Neuronal stem cell (in vitro differentiated cells): ENCODE measurements around the gene COPS7A.

Experiments used
- DNase-seq: peaks from one replicate; pipeline ENCODE4 v3.0.0-alpha.2; 2013; ENCODE audit warnings: low spot score
- H2AFZ ChIP-seq: one replicate; pipeline ENCODE4 v1.6.1; 2013; ENCODE audit warnings: mild to moderate bottlenecking, low read length, inconsistent platforms
- H2AK5ac ChIP-seq: 2 replicates; pipeline ENCODE4 v1.6.1; 2013; ENCODE audit warnings: low read depth, mild to moderate bottlenecking, inconsistent platforms, low read length, moderate library complexity, mixed read lengths
- H2BK120ac ChIP-seq: 2 replicates; pipeline ENCODE4 v1.6.1; 2013; ENCODE audit warnings: low read depth, mild to moderate bottlenecking, inconsistent platforms, low read length, moderate library complexity, mixed read lengths
- H2BK12ac ChIP-seq: one replicate; pipeline ENCODE4 v1.6.1; 2013; ENCODE audit warnings: low read length, inconsistent platforms
- H2BK15ac ChIP-seq: 2 replicates; pipeline ENCODE4 v1.6.1; 2013; ENCODE audit warnings: mild to moderate bottlenecking, low read length, inconsistent platforms, mixed read lengths
- H2BK5ac ChIP-seq: one replicate; pipeline ENCODE4 v1.6.1; 2013; ENCODE audit warnings: inconsistent platforms, mild to moderate bottlenecking, low read length, moderate library complexity
- H3K14ac ChIP-seq: one replicate; pipeline ENCODE4 v1.6.1; 2013; ENCODE audit warnings: low read length, inconsistent platforms
- H3K18ac ChIP-seq: 2 replicates; pipeline ENCODE4 v1.6.1; 2013; ENCODE audit warnings: low read length, inconsistent platforms
- H3K23ac ChIP-seq: 2 replicates; pipeline ENCODE4 v1.6.1; 2013; ENCODE audit warnings: low read depth, mild to moderate bottlenecking, mixed read lengths, low read length, inconsistent platforms; ENCODE audit not compliant: poor library complexity
- H3K27ac ChIP-seq: replicated peaks from 3 replicates; pipeline ENCODE4 v1.5.1; 2013; ENCODE audit warnings: low read length, inconsistent platforms
- H3K27me3 ChIP-seq, 3 experiments: 2 replicates each; pipeline ENCODE4 v1.6.1; 2013; ENCODE audit warnings: low read length in 3 of 3, mild to moderate bottlenecking in 2 of 3, inconsistent platforms in 1 of 3, low read depth in 1 of 3, mixed read lengths in 1 of 3, moderate library complexity in 1 of 3; ENCODE audit not compliant: control insufficient read depth in 3 of 3, insufficient read depth in 3 of 3
- H3K36me3 ChIP-seq, 2 donors: replicated peaks in 1 of 2; 2 replicates each; pipeline ENCODE4 v1.6.1; 2013; ENCODE audit warnings: low read length in 2 of 2; ENCODE audit not compliant: control insufficient read depth in 2 of 2, insufficient read depth in 2 of 2
- H3K4ac ChIP-seq: 2 replicates; pipeline ENCODE4 v1.6.1; 2013; ENCODE audit warnings: inconsistent platforms, mild to moderate bottlenecking, low read length, moderate library complexity
- H3K4me1 ChIP-seq, 2 donors: 1 replicate in 1 of 2; 2 replicates in 1 of 2; pipeline ENCODE4 v1.6.1; 2013; ENCODE audit warnings: low read length in 2 of 2, low read depth in 1 of 2; ENCODE audit not compliant: control insufficient read depth in 2 of 2, insufficient read depth in 1 of 2
- H3K4me2 ChIP-seq: one replicate; pipeline ENCODE4 v1.6.1; 2013; ENCODE audit warnings: mild to moderate bottlenecking, low read length, inconsistent platforms; ENCODE audit not compliant: insufficient read depth, poor library complexity, severe bottlenecking
- H3K4me3 ChIP-seq, 2 donors: 2 replicates each; pipeline ENCODE4 v1.5.1; 2013; ENCODE audit warnings: low read length in 2 of 2, mild to moderate bottlenecking in 2 of 2, inconsistent platforms in 1 of 2, moderate library complexity in 1 of 2
- H3K79me1 ChIP-seq: one replicate; pipeline ENCODE4 v1.6.1; 2013; ENCODE audit warnings: low read depth, mild to moderate bottlenecking, inconsistent platforms, low read length, moderate library complexity
- H3K9ac ChIP-seq: one replicate; pipeline ENCODE4 v1.6.1; 2013; ENCODE audit warnings: mild to moderate bottlenecking, low read depth, low read length, inconsistent platforms; ENCODE audit not compliant: poor library complexity
- H3K9me3 ChIP-seq, 2 donors: replicated peaks in 1 of 2; 2 replicates each; pipeline versions ENCODE3 to v1.6.1; 2013; ENCODE audit warnings: low read length in 2 of 2, mild to moderate bottlenecking in 2 of 2, inconsistent platforms in 1 of 2, low read depth in 1 of 2, mixed read lengths in 1 of 2, moderate library complexity in 1 of 2; ENCODE audit not compliant: control insufficient read depth in 2 of 2, insufficient read depth in 1 of 2
- H4K8ac ChIP-seq: one replicate; pipeline ENCODE4 v1.6.1; 2013; ENCODE audit warnings: low read depth, mild to moderate bottlenecking, inconsistent platforms, low read length, moderate library complexity
- H4K91ac ChIP-seq: one replicate; pipeline ENCODE4 v1.6.1; 2013; ENCODE audit warnings: low read length, low read depth, mild to moderate bottlenecking, inconsistent platforms; ENCODE audit not compliant: poor library complexity
- WGBS, 2 donors: extraction: QIAGEN DNeasy Blood & Tissue Kit; methylation state at CpG; one replicate each; pipeline ENCODE4 v1.1.7; 2013; ENCODE audit warnings: missing lambda C conversion rate in 2 of 2, mixed read lengths in 1 of 2; ENCODE audit not compliant: insufficient read length in 2 of 2, insufficient replicate concordance in 1 of 2; ENCODE audit errors: extremely low coverage in 2 of 2; 5-methylcytosine and 5-hydroxymethylcytosine counted together

Gene COPS7A

DNA sequence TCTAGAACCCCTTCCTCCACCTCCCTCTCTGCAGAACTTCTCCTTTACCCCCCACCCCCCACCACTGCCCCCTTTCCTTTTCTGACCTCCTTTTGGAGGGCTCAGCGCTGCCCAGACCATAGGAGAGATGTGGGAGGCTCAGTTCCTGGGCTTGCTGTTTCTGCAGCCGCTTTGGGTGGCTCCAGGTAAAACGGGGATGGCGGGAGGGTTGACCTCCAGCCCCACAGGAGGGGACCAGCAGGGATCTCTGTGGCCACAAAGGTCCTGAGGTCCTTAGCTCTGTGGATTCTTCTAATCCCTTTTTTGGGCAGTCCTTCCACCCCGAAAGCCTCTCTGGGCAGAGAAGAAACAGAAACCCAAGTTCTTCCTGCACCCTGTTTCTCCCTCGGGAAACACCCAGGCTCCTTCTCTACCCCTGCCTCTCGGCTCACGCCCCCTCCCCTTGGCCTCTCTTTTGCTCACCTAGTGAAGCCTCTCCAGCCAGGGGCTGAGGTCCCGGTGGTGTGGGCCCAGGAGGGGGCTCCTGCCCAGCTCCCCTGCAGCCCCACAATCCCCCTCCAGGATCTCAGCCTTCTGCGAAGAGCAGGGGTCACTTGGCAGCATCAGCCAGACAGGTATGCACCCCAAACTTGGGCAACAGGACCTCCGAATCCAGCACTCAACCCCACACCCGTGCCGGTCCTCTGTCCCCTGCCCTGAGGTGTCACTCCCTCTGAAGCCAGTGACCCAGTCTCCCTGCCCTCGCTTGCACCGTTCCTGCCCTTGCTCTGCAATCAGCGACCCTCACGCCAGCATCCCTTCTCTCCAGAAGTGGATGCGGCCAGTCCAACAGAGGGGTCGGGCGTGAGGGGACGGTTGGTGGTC, 49.1 kb downstream of the COPS7A start:
- H3K4ac ChIP-seq, result no peak overlapping the region
- H3K9ac ChIP-seq, result peak overlapping the region; percentile 82
- H4K91ac ChIP-seq, result no peak overlapping the region
- H3K4me2 ChIP-seq, result peak overlapping the region; percentile 35
- H2BK5ac ChIP-seq, result peak overlapping the region; percentile 9
- peaks cover 26 to 39% of the 10 kb centered on the region in 2 donors for H3K4me1 ChIP-seq
- H4K8ac ChIP-seq, result no peak overlapping the region
- H2AK5ac ChIP-seq, result peak overlapping the region; percentile 69
- no peak overlapping the region for H2AFZ ChIP-seq
- peaks cover 0 to 2% of the 10 kb centered on the region in 2 donors for H3K9me3 ChIP-seq
- peaks cover 38 to 81% of the 10 kb centered on the region in 2 donors for H3K36me3 ChIP-seq
- peaks cover 8% of the 10 kb centered on the region for H3K79me1 ChIP-seq
- H2BK15ac ChIP-seq, result no peak overlapping the region
- no peak overlapping the region for H2BK120ac ChIP-seq
- peak overlapping the region; percentile 47 for H2BK12ac ChIP-seq
- H3K27ac ChIP-seq, result no peak overlapping the region
- DNase-seq, result no peak
- peaks cover 0 to 2% (median 0%) of the 10 kb centered on the region in 3 experiments for H3K27me3 ChIP-seq
- no peak overlapping the region for H3K4me3 ChIP-seq
- no peak overlapping the region for H3K14ac ChIP-seq
- H3K23ac ChIP-seq, result peak overlapping the region; percentile 66
- WGBS, 2 donors, result no CpG with 5 or more reads among the region's 21 CpGs
- H3K18ac ChIP-seq, result peak overlapping the region; percentile 82

- no CpG with 5 or more reads among the region's 60 CpGs for WGBS, 2 donors
These were observed 49.9 kb downstream of the COPS7A start for GRCh38 chr12:6773590-6774351.

DNA sequence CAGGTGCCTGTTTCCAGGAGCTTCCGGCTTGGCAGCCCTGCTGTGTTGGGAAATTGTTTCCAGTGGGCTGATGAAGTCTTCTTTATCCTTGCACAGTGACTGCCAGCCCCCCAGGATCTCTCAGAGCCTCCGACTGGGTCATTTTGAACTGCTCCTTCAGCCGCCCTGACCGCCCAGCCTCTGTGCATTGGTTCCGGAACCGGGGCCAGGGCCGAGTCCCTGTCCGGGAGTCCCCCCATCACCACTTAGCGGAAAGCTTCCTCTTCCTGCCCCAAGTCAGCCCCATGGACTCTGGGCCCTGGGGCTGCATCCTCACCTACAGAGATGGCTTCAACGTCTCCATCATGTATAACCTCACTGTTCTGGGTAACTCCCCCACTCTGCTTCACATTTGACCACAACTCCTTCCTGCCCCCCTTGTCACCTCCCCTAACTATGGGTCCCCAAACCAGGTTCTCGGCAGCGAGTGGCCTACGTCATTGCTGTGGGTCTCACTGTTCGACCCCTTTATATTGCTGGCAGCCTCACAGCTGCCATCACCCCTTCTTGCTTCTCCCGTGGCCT, 50.7 kb downstream of the COPS7A start:
- Histone ChIP-seq H3K4ac (no peak overlapping the region), H2BK15ac (peak overlapping the region; percentile 70), H3K4me3 (no peak overlapping the region), H2BK120ac (no peak overlapping the region), H2BK12ac (no peak overlapping the region), H3K79me1 (peaks cover 5% of the 10 kb centered on the region), H3K14ac (no peak overlapping the region), H3K4me1 (peaks cover 25 to 47% of the 10 kb centered on the region in 2 donors), H3K18ac (no peak overlapping the region), H3K4me2 (no peak overlapping the region), H4K91ac (no peak overlapping the region), H3K27me3 (peaks cover 0 to 2% (median 0%) of the 10 kb centered on the region in 3 experiments), H4K8ac (no peak overlapping the region), H3K36me3 (peaks cover 34 to 68% of the 10 kb centered on the region in 2 donors), H3K9ac (no peak overlapping the region), H2AK5ac (no peak overlapping the region), H3K9me3 (peaks cover 0 to 2% of the 10 kb centered on the region in 2 donors), H2AFZ (no peak overlapping the region), H3K23ac (no peak overlapping the region), H2BK5ac (peak overlapping the region; percentile 2), H3K27ac (no peak overlapping the region)
- no peak for DNase-seq
- no CpG with 5 or more reads among the region's 15 CpGs for WGBS, 2 donors

More at GRCh38 chr12:6773590-6774351, 49.9 kb downstream of the COPS7A start:
- Histone ChIP-seq H3K27me3 (peaks cover 0 to 2% (median 0%) of the 10 kb centered on the region in 3 experiments), H3K27ac (no peak overlapping the region), H3K9me3 (peaks cover 0 to 2% of the 10 kb centered on the region in 2 donors), H2BK12ac (peak overlapping the region; percentile 47), H3K9ac (peak overlapping the region; percentile 67), H3K4ac (no peak overlapping the region), H4K8ac (no peak overlapping the region), H3K4me1 (peaks cover 28 to 46% of the 10 kb centered on the region in 2 donors), H2BK5ac (peak overlapping the region; percentile 9), H2BK15ac (peak overlapping the region; percentile 70), H3K23ac (no peak overlapping the region), H4K91ac (no peak overlapping the region), H2BK120ac (no peak overlapping the region), H3K18ac (peak overlapping the region; percentile 13), H2AK5ac (peak overlapping the region; percentile 51), H3K79me1 (peaks cover 8% of the 10 kb centered on the region), H3K4me3 (no peak overlapping the region), H3K14ac (no peak overlapping the region), H3K4me2 (peak overlapping the region; percentile 35), H3K36me3 (peaks cover 38 to 73% of the 10 kb centered on the region in 2 donors), H2AFZ (no peak overlapping the region)
- DNase-seq, result no peak
